A673 (cell line): Measurements from ENCODE around the gene ITM2B. TPM values are rescaled to one million over a fixed set of nuclear protein-coding genes. Genes with fewer than 3 reads are reported as not detected.

Source experiments
- BruUV-seq: library from RNA; stranded (reverse); fragments of 400-500 nt; replicated peaks from 2 replicates; lab custom pipeline; 2021; lab: Mats Ljungman, UMichigan
- CTCF ChIA-PET: fragments of 300-600 bp; sonication (Branson Sonifier 250); formaldehyde crosslinking; loops from one replicate; lab custom pipeline; 2022; ENCODE audit warnings: antibody characterized with exemption; lab: Charles Lee
- POLR2A ChIA-PET: fragments of 300-600 bp; sonication (Branson Sonifier 250); formaldehyde crosslinking; loops from one replicate; lab custom pipeline; 2022; ENCODE audit warnings: antibody characterized with exemption; ENCODE audit not compliant: low non-redundant PET; lab: Charles Lee
- DNase-seq: peaks from one replicate; pipeline ENCODE4 v3.0.0-alpha.2; 2015; ENCODE audit warnings: low spot score
- H3K27ac ChIP-seq: fragments of 200-600 bp; sonication (generic); 2 replicates; pipeline ENCODE4 v1.5.1; 2016; ENCODE audit warnings: mixed run types, low read depth, mild to moderate bottlenecking, mixed read lengths, antibody characterized with exemption, low read length; ENCODE audit not compliant: poor library complexity, severe bottlenecking
- H3K27me3 ChIP-seq: fragments of 200-600 bp; sonication (generic); replicated peaks from 2 replicates; pipeline ENCODE4 v1.6.1; 2017; ENCODE audit warnings: mixed run types, low read depth, mild to moderate bottlenecking, mixed read lengths, antibody characterized with exemption, low read length; ENCODE audit not compliant: insufficient read depth, poor library complexity
- H3K36me3 ChIP-seq: fragments of 200-600 bp; sonication (generic); 2 replicates; pipeline ENCODE4 v1.6.1; 2016; ENCODE audit warnings: mixed run types, mild to moderate bottlenecking, mixed read lengths, antibody characterized with exemption, low read length; ENCODE audit not compliant: insufficient read depth, poor library complexity, severe bottlenecking
- H3K4me1 ChIP-seq: fragments of 200-600 bp; sonication (generic); 2 replicates; pipeline ENCODE4 v1.6.1; 2017; ENCODE audit warnings: mixed run types, mild to moderate bottlenecking, mixed read lengths, antibody characterized with exemption, low read length; ENCODE audit not compliant: insufficient read depth, poor library complexity, severe bottlenecking
- H3K4me3 ChIP-seq: fragments of 200-600 bp; sonication (generic); 2 replicates; pipeline ENCODE4 v1.5.1; 2016; ENCODE audit warnings: low read depth, mixed run types, mild to moderate bottlenecking, mixed read lengths, low read length; ENCODE audit not compliant: poor library complexity, severe bottlenecking
- H3K9me3 ChIP-seq: fragments of 200-600 bp; sonication (generic); 2 replicates; pipeline ENCODE4 v1.6.1; 2016; ENCODE audit warnings: mixed run types, low read depth, mild to moderate bottlenecking, mixed read lengths, antibody characterized with exemption, low read length; ENCODE audit not compliant: poor library complexity, severe bottlenecking
- CTCF ChIP-seq: fragments of 300-800, 200-600 bp; sonication (generic); conservative IDR thresholded peaks from 2 replicates; pipeline ENCODE4 v1.5.1; 2017; ENCODE audit warnings: low read depth, mild to moderate bottlenecking, antibody characterized with exemption, low read length, moderate library complexity, mixed read lengths
- EZH2 ChIP-seq: fragments of 200-600 bp; sonication (generic); IDR thresholded peaks from 2 replicates; pipeline ENCODE4 v1.6.1; 2017; ENCODE audit warnings: borderline replicate concordance, low read depth, mild to moderate bottlenecking, mixed read lengths, antibody characterized with exemption, low read length; ENCODE audit not compliant: poor library complexity, severe bottlenecking
- intact Hi-C: fragments of 100-400 bp; cut with micrococcal nuclease; formaldehyde crosslinking; loops from one replicate; pipeline ENCODE4 v1.10.0; 2022; ENCODE audit not compliant: unreplicated experiment
- total RNA-seq: library from RNA; stranded (reverse); gene quantifications from 2 replicates; pipeline ENCODE4 v1.2.3, GENCODE V29; 2021

Gene ITM2B
- total RNA-seq, 1 experiment from 2014 or later: 190 TPM

- Histone ChIP-seq H3K9me3 (no peaks in the 10 kb centered on the region), H3K4me3 (no peak overlapping the region), H3K4me1 (peaks cover 7% of the 10 kb centered on the region), H3K27ac (peak overlapping the region; percentile 9), H3K27me3 (no peaks in the 10 kb centered on the region), H3K36me3 (no peaks in the 10 kb centered on the region)
- intact Hi-C loops: no loop called here
- TF ChIP-seq CTCF (no peak), EZH2 (no peak)
- no TSS peak for BruUV-seq
- ChIA-PET CTCF (no interaction called here), POLR2A (no interaction called here)
- peak; percentile 45 for DNase-seq
Measured at GRCh38 chr13:48278806-48279205, 45.8 kb downstream of the ITM2B start.

- intact Hi-C loops: no loop called here
- H3K9me3 ChIP-seq: no peaks in the 10 kb centered on the region
- no peak overlapping the region for H3K27ac ChIP-seq
- DNase-seq: no peak
- H3K27me3 ChIP-seq: no peaks in the 10 kb centered on the region
- no peaks in the 10 kb centered on the region for H3K36me3 ChIP-seq
- H3K4me3 ChIP-seq: no peak overlapping the region
- ChIA-PET POLR2A (no interaction called here), CTCF (no interaction called here)
- no peak for TF ChIP-seq CTCF
- no peak for TF ChIP-seq EZH2
- peaks cover 7% of the 10 kb centered on the region for H3K4me1 ChIP-seq
- no TSS peak for BruUV-seq
Measured at GRCh38 chr13:48281556-48281955, 48.5 kb downstream of the ITM2B start.

GRCh38 chr13:48291730-48292129, 58.7 kb downstream of the ITM2B start:
- intact Hi-C loops: no loop called here
- DNase-seq: no peak
- no peaks in the 10 kb centered on the region for H3K4me1 ChIP-seq
- H3K27me3 ChIP-seq: no peaks in the 10 kb centered on the region
- H3K27ac ChIP-seq: no peak overlapping the region
- ChIA-PET POLR2A (no interaction called here), CTCF (no interaction called here)
- no peaks in the 10 kb centered on the region for H3K36me3 ChIP-seq
- no TSS peak for BruUV-seq
- no peak overlapping the region for H3K4me3 ChIP-seq
- H3K9me3 ChIP-seq: no peaks in the 10 kb centered on the region
- TF ChIP-seq CTCF (no peak), EZH2 (no peak)
